Common myeloid progenitor, CD34-positive (primary cell): ENCODE measurements around the gene TMEM238L.

Source experiments
- CTCF ChIA-PET: fragments of 350-600 bp; sonication (Branson Sonifier 250); formaldehyde crosslinking; loops from one replicate; lab custom pipeline; 2021; ENCODE audit warnings: antibody characterized with exemption; lab: Charles Lee
- POLR2A ChIA-PET: fragments of 350-600 bp; sonication (Branson Sonifier 250); formaldehyde crosslinking; loops from one replicate; lab custom pipeline; 2021; ENCODE audit warnings: antibody characterized with exemption; lab: Charles Lee
- DNase-seq, 3 donors: peaks; one replicate each; pipeline versions ENCODE4 v3.0.0 to v3.0.0-alpha.2; 2013
- H3K27ac ChIP-seq, 2 experiments: 1 replicate in 1 of 2; 2 replicates in 1 of 2; pipeline ENCODE4 v1.7.0; 2013; ENCODE audit warnings: inconsistent platforms in 2 of 2, low read length in 2 of 2, mild to moderate bottlenecking in 2 of 2, low read depth in 1 of 2, moderate library complexity in 1 of 2; ENCODE audit not compliant: severe bottlenecking in 2 of 2, insufficient read depth in 1 of 2, poor library complexity in 1 of 2
- H3K27me3 ChIP-seq, 5 experiments: replicated peaks in 2 of 5; 1 replicate in 3 of 5; 2 replicates in 2 of 5; pipeline versions ENCODE4 v1.6.1 to v1.7.0; 2013; ENCODE audit warnings: low read length in 4 of 5, mild to moderate bottlenecking in 2 of 5, moderate library complexity in 2 of 5, inconsistent platforms in 1 of 5; ENCODE audit not compliant: insufficient read depth in 5 of 5, control insufficient read depth in 4 of 5
- H3K36me3 ChIP-seq, 4 experiments: 1 replicate in 2 of 4; 2 replicates in 2 of 4; pipeline versions ENCODE4 v1.6.1 to v1.7.0; 2013; ENCODE audit warnings: low read length in 3 of 4, control low read depth in 1 of 4, mild to moderate bottlenecking in 1 of 4; ENCODE audit not compliant: control insufficient read depth in 4 of 4, insufficient read depth in 4 of 4
- H3K4me1 ChIP-seq, 4 experiments: 1 replicate in 3 of 4; 2 replicates in 1 of 4; pipeline versions ENCODE4 v1.6.1 to v1.7.1; 2013; ENCODE audit warnings: low read length in 3 of 4, mild to moderate bottlenecking in 3 of 4, control low read depth in 1 of 4, inconsistent platforms in 1 of 4, moderate library complexity in 1 of 4; ENCODE audit not compliant: control insufficient read depth in 4 of 4, insufficient read depth in 4 of 4; ENCODE audit errors: control extremely low read depth in 1 of 4
- H3K4me3 ChIP-seq, 7 experiments: 1 replicate in 4 of 7; 2 replicates in 3 of 7; pipeline versions ENCODE4 v1.5.1 to v1.7.0; 2013; ENCODE audit warnings: mild to moderate bottlenecking in 7 of 7, low read length in 6 of 7, moderate library complexity in 6 of 7, inconsistent platforms in 2 of 7, low read depth in 2 of 7, control low read depth in 1 of 7; ENCODE audit not compliant: insufficient read depth in 4 of 7, control insufficient read depth in 1 of 7; ENCODE audit errors: extremely low read depth in 1 of 7
- H3K9me3 ChIP-seq, 5 experiments: 1 replicate in 4 of 5; 2 replicates in 1 of 5; pipeline versions ENCODE4 v1.6.1 to v1.7.1; 2013; ENCODE audit warnings: low read length in 4 of 5, mild to moderate bottlenecking in 2 of 5, inconsistent platforms in 1 of 5, low read depth in 1 of 5, moderate library complexity in 1 of 5; ENCODE audit not compliant: control insufficient read depth in 4 of 5, insufficient read depth in 2 of 5; ENCODE audit errors: control extremely low read depth in 1 of 5
- WGBS: methylation state at CpG from one replicate; pipeline ENCODE4 v1.1.5; 2013; ENCODE audit not compliant: insufficient coverage; 5-methylcytosine and 5-hydroxymethylcytosine counted together

The TMEM238L gene

GRCh38 chr17:10806545-10807262 is 2.8 kb upstream of the TMEM238L start:
- Histone ChIP-seq H3K4me1 (no peaks in the 10 kb centered on the region), H3K27me3 (no peaks in the 10 kb centered on the region), H3K9me3 (no peaks in the 10 kb centered on the region), H3K27ac (no peak overlapping the region), H3K4me3 (no peak overlapping the region), H3K36me3 (no peaks in the 10 kb centered on the region)
- CTCF ChIA-PET, result interaction anchor here (1.0 kb wide), 1 partner anchor 35 kb away, joined by 3 read pairs; no protein-coding TSS in a partner anchor
- WGBS, result 100% methylated on average over 6 of the region's 9 CpGs
- POLR2A ChIA-PET, result no interaction called here
- DNase-seq, result no peak

DNA sequence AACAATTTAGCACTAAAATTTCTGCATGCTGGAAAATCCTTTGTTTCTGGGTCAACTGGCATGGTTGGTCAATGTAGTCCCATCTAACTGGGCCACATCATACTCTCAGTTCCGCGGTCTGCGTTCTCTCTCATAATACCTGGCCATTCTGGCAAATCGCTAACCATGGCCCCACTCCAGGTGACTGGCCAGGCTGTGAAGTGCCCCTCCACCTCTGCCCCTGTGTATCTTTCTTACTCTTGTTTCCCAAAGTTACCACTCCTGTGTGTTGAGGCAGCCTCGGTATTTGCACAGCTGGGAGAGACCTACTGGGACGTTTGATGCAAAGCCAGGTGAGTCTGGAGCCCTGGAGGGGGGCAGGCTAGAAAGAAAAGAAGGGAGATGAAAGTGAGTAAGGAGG is 2.0 kb upstream of the TMEM238L start:
- no peaks in the 10 kb centered on the region for H3K27me3 ChIP-seq
- no peak overlapping the region for H3K4me3 ChIP-seq
- no peaks in the 10 kb centered on the region for H3K9me3 ChIP-seq
- H3K27ac ChIP-seq, result no peak overlapping the region
- no peaks in the 10 kb centered on the region for H3K36me3 ChIP-seq
- no peaks in the 10 kb centered on the region for H3K4me1 ChIP-seq
- CTCF ChIA-PET, result no interaction called here
- WGBS, result 97% methylated on average over 5 of the region's 6 CpGs
- POLR2A ChIA-PET, result no interaction called here
- no peak for DNase-seq

DNA sequence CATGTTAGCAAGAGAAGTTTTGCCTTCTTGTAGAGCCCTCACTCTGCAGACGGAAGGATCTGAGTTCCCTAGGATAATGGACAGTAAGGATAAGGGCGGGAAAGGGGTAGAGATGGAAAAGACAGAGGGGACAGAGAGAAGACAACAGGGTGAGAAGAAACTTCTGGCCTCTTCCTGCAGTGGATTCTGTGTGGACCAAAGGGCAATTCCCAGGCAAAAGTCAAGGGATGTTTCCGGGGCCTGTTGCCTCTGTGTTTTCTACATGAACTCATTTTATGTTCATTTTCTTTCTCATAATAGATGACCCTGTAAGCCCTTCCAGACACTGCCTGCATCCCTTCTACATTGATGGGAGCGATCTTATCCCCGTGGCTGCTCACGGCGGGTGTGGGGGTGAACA is 647 bp upstream of the TMEM238L start:
- POLR2A ChIA-PET, result no interaction called here
- H3K4me3 ChIP-seq, result no peak overlapping the region
- no peak overlapping the region for H3K27ac ChIP-seq
- DNase-seq, result no peak
- 93% methylated on average over 6 of the region's 7 CpGs for WGBS
- H3K27me3 ChIP-seq, result no peaks in the 10 kb centered on the region
- H3K36me3 ChIP-seq, result no peaks in the 10 kb centered on the region
- peaks cover 0 to under 1% (median 0%) of the 10 kb centered on the region in 4 experiments for H3K4me1 ChIP-seq
- CTCF ChIA-PET, result no interaction called here
- no peaks in the 10 kb centered on the region for H3K9me3 ChIP-seq

DNA sequence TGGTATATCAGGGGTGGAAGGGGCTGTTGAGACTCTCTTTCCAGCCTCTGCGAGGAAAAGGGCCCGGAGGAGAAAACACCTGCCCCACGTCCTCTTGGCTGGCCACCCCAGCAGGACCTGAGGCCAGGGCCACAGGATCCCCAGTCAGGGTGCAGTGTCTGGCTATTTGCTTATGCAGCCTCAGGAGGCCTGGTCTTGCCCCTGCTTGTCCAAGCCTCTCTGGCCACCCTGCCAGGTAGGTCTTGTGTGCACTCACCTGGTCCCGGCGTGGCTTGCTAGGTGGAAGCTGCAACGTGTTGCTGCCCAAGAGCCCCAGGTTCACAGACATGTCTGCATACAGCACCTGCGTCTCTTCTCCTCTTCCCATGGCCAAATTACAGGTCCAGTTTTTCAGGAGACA is 549 bp downstream of the TMEM238L start:
- no peak overlapping the region for H3K4me3 ChIP-seq
- no peaks in the 10 kb centered on the region for H3K9me3 ChIP-seq
- no peaks in the 10 kb centered on the region for H3K27me3 ChIP-seq
- no peaks in the 10 kb centered on the region for H3K36me3 ChIP-seq
- 100% methylated on average over 6 of the region's 7 CpGs for WGBS
- POLR2A ChIA-PET, result no interaction called here
- H3K27ac ChIP-seq, result no peak overlapping the region
- no peak for DNase-seq
- CTCF ChIA-PET, result no interaction called here
- H3K4me1 ChIP-seq, result peaks cover 0 to 10% (median 4%) of the 10 kb centered on the region in 4 experiments

- Histone ChIP-seq H3K4me3 (no peak overlapping the region), H3K36me3 (no peaks in the 10 kb centered on the region), H3K4me1 (peaks cover 0 to 15% (median 7%) of the 10 kb centered on the region in 4 experiments), H3K27me3 (no peaks in the 10 kb centered on the region), H3K27ac (no peak overlapping the region), H3K9me3 (no peaks in the 10 kb centered on the region)
- DNase-seq, result no peak
- POLR2A ChIA-PET, result no interaction called here
- 95% methylated on average over 14 of the region's 14 CpGs for WGBS
- CTCF ChIA-PET, result interaction anchor here (1.5 kb wide), 1 partner anchor 65 kb away, joined by 3 read pairs; no protein-coding TSS in a partner anchor
These were observed 1.2 kb downstream of the TMEM238L start for GRCh38 chr17:10802496-10803284.

- Histone ChIP-seq H3K27me3 (no peaks in the 10 kb centered on the region), H3K27ac (no peak overlapping the region), H3K4me1 (peaks cover 0 to 15% (median 7%) of the 10 kb centered on the region in 4 experiments), H3K36me3 (no peaks in the 10 kb centered on the region), H3K4me3 (no peak overlapping the region), H3K9me3 (no peaks in the 10 kb centered on the region)
- POLR2A ChIA-PET, result no interaction called here
- 89% methylated on average over 7 of the region's 7 CpGs for WGBS
- no peak for DNase-seq
- CTCF ChIA-PET, result interaction anchor here (1.2 kb wide), 1 partner anchor 62 kb away, joined by 3 read pairs; no protein-coding TSS in a partner anchor
These were observed 4.5 kb downstream of the TMEM238L start for GRCh38 chr17:10799407-10799806.

DNA sequence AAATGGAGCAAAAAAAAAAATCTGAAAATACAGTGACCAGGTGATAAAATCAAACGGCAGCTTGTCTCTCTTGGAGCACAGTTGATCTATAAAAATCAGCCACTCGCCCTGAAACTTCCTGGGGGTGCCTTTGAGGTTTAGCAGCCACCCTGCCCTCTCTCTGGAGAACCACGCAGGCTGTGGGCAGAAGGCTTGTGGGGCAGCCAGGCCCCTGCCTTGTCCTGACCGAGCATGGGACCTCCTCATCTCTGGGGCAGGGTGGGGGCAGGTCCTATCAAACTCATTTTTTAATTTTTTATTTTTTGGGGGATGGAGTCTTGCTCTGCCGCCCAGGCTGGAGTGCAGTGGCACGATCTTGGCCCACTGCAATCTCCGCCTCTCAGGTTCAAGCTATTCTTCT is 5.0 kb downstream of the TMEM238L start:
- POLR2A ChIA-PET, result no interaction called here

More for the DNA sequence above, 5.0 kb downstream of the TMEM238L start:
- H3K36me3 ChIP-seq, result no peaks in the 10 kb centered on the region
- H3K27ac ChIP-seq, result no peak overlapping the region
- H3K4me3 ChIP-seq, result no peak overlapping the region
- 62% methylated on average over 6 of the region's 7 CpGs for WGBS
- DNase-seq, result no peak
- H3K27me3 ChIP-seq, result no peaks in the 10 kb centered on the region
- peaks cover 0 to 15% (median 7%) of the 10 kb centered on the region in 4 experiments for H3K4me1 ChIP-seq
- H3K9me3 ChIP-seq, result no peaks in the 10 kb centered on the region
- CTCF ChIA-PET, result interaction anchor here (1.2 kb wide), 1 partner anchor 62 kb away, joined by 3 read pairs; no protein-coding TSS in a partner anchor
